HG03439 (cell line): ENCODE data around the gene BICDL2.

ENCODE experiments used
- ATAC-seq: cut with Tn5 transposase; IDR thresholded peaks from one replicate; pipeline ENCODE4 v1.9.1; 2021; ENCODE audit warnings: mild to moderate bottlenecking, moderate library complexity; ENCODE audit not compliant: unreplicated experiment

The BICDL2 gene

DNA sequence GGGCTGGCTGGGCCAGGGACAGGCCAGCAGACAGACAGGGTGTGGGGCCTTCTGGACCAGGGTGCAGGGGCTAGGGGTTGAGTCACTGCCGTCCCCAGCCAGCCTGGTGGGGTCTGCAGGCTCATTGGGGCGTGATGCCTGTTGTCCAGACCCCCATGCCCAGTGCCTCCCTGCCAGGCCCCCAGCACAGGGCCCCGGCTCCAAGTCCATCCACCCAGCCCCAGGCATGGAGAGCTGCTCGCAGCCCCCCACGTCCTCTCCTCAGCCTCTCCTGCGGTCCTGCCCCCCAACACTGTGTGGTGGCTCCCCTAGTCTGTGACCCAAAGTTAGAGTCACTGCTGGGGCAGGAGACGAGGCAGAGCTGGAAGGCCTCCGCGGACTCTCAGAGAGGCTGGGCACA lies 49.5 kb downstream of the BICDL2 start:
- no peak for ATAC-seq

DNA sequence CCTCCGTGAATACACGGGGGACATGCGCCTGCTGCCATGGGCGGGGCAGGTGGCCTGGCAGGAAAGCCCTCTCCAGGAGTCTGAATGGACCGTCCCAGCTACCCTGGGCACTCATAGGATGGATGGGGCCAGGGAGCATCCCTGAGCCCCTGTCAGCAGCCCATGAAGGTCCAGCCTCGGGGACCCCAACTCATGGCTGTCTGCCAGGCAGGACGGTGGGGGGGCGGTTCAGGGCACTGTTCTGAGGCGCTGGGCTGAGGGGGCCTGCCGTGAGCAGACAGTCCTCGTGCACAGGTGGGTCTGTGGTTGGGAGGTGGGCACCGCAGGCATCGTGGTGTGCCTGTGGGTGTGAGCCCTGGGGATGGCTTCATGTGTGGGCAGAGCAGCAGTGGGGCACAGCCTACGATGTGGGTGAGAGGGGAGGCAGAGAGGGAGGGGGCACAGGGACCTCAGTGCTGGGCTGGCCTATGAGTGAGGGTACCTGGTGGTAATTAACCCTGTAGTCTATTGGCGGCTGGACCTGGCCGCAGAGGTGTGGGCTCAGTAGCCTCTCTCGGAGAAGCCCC lies 50.0 kb downstream of the BICDL2 start:
- no peak for ATAC-seq

DNA sequence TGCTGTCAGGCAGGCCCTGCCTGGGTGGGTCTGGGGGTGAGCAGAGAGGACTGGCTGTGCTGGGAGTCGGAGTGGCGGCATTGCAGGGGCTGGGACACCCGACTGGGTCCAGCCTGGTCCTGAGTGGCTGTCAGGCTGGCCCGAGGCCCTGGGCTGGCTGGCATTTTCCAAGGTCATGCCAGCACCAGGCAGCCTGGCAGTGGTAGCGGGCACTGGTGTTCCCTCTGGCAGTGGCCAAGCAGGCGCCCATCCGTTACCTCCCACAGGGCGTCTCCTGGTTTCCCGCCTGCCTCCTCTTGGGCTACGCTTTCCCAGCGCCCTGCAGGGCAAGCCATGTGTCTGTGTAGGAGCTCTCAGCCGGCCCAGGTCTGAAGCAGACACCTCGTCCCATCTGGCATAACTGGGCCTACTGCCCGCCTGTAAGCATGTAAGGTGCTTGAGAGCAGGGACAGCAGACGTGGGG lies 50.8 kb downstream of the BICDL2 start:
- no peak for ATAC-seq

DNA sequence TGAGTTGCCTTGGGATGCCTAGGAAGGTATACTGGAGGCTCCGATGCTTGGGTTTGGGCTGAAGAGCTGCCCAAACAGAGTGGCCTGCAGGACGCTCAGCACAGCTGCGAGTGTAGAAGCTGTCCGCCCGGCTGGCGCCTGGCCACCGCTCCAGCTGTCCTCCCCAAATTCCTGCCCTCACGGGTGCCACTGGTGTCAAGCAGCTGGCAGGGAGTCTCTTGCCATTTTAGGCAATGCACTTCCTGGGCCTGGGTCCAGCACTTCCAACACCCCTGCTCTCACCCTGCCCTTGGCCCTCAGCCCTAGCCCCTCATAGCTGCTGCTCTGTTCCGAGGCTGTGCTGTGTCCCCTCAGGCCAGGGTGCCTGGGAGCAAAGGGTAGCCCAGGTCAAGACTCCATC lies 51.3 kb downstream of the BICDL2 start:
- ATAC-seq = no peak

GRCh38 chr16:2983706-2984136 lies 53.0 kb downstream of the BICDL2 start:
- ATAC-seq = peak; percentile 42

DNA sequence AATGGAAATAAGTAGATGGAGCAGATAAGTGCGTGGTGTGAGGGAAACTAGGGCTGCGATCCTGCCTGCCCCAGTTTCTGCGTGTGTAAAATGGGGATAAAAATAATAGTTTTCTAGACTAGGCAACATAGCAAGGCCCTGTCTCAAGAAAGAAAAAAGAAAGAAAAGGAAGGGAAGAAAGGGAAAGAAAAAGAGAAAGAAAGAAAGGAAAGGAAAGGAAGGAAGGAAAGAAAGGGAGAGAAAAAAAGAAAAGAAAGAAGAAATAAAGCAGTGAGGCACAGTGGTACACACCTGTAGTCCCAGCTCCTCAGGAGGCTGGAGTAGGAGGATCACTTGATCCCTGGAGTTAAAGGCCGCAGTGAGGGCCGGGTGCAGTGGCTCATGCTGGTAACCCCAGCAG lies 54.3 kb downstream of the BICDL2 start:
- ATAC-seq = no peak

GRCh38 chr16:2981899-2982250 lies 54.9 kb downstream of the BICDL2 start:
- no peak for ATAC-seq

- no peak for ATAC-seq
Observed at GRCh38 chr16:2981177-2981898, 55.4 kb downstream of the BICDL2 start.

GRCh38 chr16:2980227-2981176 lies 56.2 kb downstream of the BICDL2 start, which contains the start of gene PKMYT1:
TSS of gene PKMYT1 (minus strand) at chr16:2980446. CDS start at chr16:2979657, 789 bp downstream.
- ATAC-seq = peak; percentile 50

GRCh38 chr16:2979669-2980226 lies 57.0 kb downstream of the BICDL2 start:
- ATAC-seq = no peak
